Testis (tissue), 3 donors: ENCODE data around the gene SLC44A1. TPM values are rescaled to one million over a fixed set of nuclear protein-coding genes. Genes with fewer than 3 reads are reported as not detected.

Source experiments
- DNase-seq: peaks from one replicate; pipeline ENCODE4 v3.0.0-alpha.2; 2019
- H3K27ac ChIP-seq, 2 donors: fragments of 200-600 bp; sonication (generic); one replicate each; pipeline ENCODE4 v1.5.1; 2019
- H3K27me3 ChIP-seq: fragments of 200-600 bp; sonication (generic); one replicate; pipeline ENCODE4 v1.5.1; 2019
- H3K36me3 ChIP-seq: fragments of 200-600 bp; sonication (generic); one replicate; pipeline ENCODE4 v1.5.1; 2017; ENCODE audit warnings: low read depth; ENCODE audit errors: missing control alignments
- H3K4me1 ChIP-seq: fragments of 200-600 bp; sonication (generic); one replicate; pipeline ENCODE4 v1.5.1; 2019
- H3K4me3 ChIP-seq, 2 donors: fragments of 200-600 bp; sonication (generic); one replicate each; pipeline ENCODE4 v1.5.1; 2017 to 2019
- H3K9me3 ChIP-seq: fragments of 200-600 bp; sonication (generic); one replicate; pipeline ENCODE4 v1.5.1; 2017
- POLR2A ChIP-seq: fragments of 450-650 bp; IDR thresholded peaks from one replicate; pipeline ENCODE4 v1.6.1; 2017; ENCODE audit warnings: antibody characterized with exemption, mild to moderate bottlenecking, moderate library complexity
- WGBS, 2 donors: methylation state at CpG; one replicate each; pipeline ENCODE4 v1.1.5; 2018; 5-methylcytosine and 5-hydroxymethylcytosine counted together
- intact Hi-C: fragments of 100-400 bp; cut with DNase I; formaldehyde crosslinking; loops from one replicate; pipeline ENCODE4 v1.15.1; 2023; ENCODE audit warnings: low total_unique reads
- polyA plus RNA-seq: library from polyadenylated mRNA; stranded (reverse); fragments of 350-450 nt; fragmentation: Illumina TruSeq; extraction: RNeasy Lipid Tissue Mini Kit (QIAGEN cat#74804); gene quantifications from one replicate; pipeline ENCODE4 v1.2.3, GENCODE V29; 2014; ENCODE audit warnings: low read depth, low replicate concordance; ENCODE audit not compliant: insufficient read depth
- total RNA-seq, 2 donors: library from RNA; depleted of rRNA; stranded (reverse); fragments of >200 nt; gene quantifications; one replicate each; pipeline ENCODE4 v1.2.3, GENCODE V29; 2016
- TF ChIP-seq, protein P1 (sequence below), 3 experiments: fragments of 450-650 bp in 2 of 3; fragments of 200-600 bp in 1 of 3; sonication (generic) in 1 of 3; IDR thresholded peaks; one replicate each; pipeline ENCODE4 v1.5.1; 2016 to 2019; ENCODE audit warnings: antibody characterized with exemption in 3 of 3, mild to moderate bottlenecking in 2 of 3, moderate library complexity in 1 of 3

Gene SLC44A1
- total and polyA plus RNA-seq, 3 donors from 2014 or later, result 8.9 to 16.7 (median 11.1) TPM

- no peaks in the 10 kb centered on the region for H3K4me1 ChIP-seq
- TF ChIP-seq, protein P1, sequence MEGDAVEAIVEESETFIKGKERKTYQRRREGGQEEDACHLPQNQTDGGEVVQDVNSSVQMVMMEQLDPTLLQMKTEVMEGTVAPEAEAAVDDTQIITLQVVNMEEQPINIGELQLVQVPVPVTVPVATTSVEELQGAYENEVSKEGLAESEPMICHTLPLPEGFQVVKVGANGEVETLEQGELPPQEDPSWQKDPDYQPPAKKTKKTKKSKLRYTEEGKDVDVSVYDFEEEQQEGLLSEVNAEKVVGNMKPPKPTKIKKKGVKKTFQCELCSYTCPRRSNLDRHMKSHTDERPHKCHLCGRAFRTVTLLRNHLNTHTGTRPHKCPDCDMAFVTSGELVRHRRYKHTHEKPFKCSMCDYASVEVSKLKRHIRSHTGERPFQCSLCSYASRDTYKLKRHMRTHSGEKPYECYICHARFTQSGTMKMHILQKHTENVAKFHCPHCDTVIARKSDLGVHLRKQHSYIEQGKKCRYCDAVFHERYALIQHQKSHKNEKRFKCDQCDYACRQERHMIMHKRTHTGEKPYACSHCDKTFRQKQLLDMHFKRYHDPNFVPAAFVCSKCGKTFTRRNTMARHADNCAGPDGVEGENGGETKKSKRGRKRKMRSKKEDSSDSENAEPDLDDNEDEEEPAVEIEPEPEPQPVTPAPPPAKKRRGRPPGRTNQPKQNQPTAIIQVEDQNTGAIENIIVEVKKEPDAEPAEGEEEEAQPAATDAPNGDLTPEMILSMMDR (IDR thresholded peaks at IDR 0.05), result no peak
- no peak for TF ChIP-seq POLR2A
These were observed 161.2 kb downstream of the SLC44A1 start for GRCh38 chr9:105405514-105406131.

GRCh38 chr9:105406369-105406768 lies 161.9 kb downstream of the SLC44A1 start:
- DNase-seq, result no peak
- no peaks in the 10 kb centered on the region for H3K27me3 ChIP-seq
- TF ChIP-seq, protein P1 (IDR thresholded peaks at IDR 0.05), result no peak
- TF ChIP-seq POLR2A, result no peak
- no peak overlapping the region for H3K27ac ChIP-seq
- H3K4me1 ChIP-seq, result no peaks in the 10 kb centered on the region
- WGBS, 2 donors, result 72 to 89% methylated on average over 6 of the region's 6 CpGs
- intact Hi-C loops, result loop anchor here (5.0 kb wide), 1 partner anchor 539 kb away; no protein-coding TSS in a partner anchor
- no peaks in the 10 kb centered on the region for H3K36me3 ChIP-seq
- H3K4me3 ChIP-seq, result no peak overlapping the region
- no peaks in the 10 kb centered on the region for H3K9me3 ChIP-seq

More at GRCh38 chr9:105405514-105406131, 161.2 kb downstream of the SLC44A1 start:
- Histone ChIP-seq H3K4me3 (no peak overlapping the region), H3K9me3 (no peaks in the 10 kb centered on the region), H3K36me3 (no peaks in the 10 kb centered on the region), H3K27me3 (no peaks in the 10 kb centered on the region), H3K27ac (no peak overlapping the region)
- intact Hi-C loops, result loop anchor here (5.0 kb wide), 1 partner anchor 538 kb away; no protein-coding TSS in a partner anchor
- WGBS, 2 donors, result 52 to 69% methylated on average over 6 of the region's 6 CpGs
- no peak for DNase-seq

DNA sequence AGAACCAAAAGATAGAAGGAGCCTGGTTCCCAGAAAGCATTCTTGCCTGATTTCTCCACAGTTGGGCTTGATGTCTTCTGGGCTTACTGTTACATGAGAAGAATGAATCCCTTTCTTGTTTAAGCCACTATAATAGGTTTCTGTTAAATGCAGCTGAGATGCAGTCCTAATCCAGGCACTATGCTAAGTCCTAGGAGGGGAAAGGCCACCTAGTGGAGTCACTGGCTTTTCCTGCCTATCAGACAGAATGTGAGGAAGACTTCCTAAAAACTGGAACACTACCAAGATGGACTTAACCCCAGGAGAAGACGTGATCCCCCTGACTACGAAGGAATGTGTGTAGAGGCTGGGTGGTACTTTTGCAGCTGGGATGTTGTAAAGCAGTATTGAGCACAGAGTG lies 169.1 kb downstream of the SLC44A1 start:
- Histone ChIP-seq H3K27ac (no peak overlapping the region), H3K27me3 (no peaks in the 10 kb centered on the region), H3K9me3 (no peaks in the 10 kb centered on the region), H3K36me3 (no peaks in the 10 kb centered on the region), H3K4me1 (peaks cover 6% of the 10 kb centered on the region), H3K4me3 (no peak overlapping the region)
- TF ChIP-seq, protein P1 (IDR thresholded peaks at IDR 0.05), result peak in 1 of 3 experiments; percentile 36
- no peak for TF ChIP-seq POLR2A
- 31 to 47% methylated on average over 2 of the region's 2 CpGs for WGBS, 2 donors
- DNase-seq, result peak; percentile 53
- intact Hi-C loops, result loop anchor here (10.0 kb wide), 2 partner anchors 259 to 489 kb away; partner anchors contain the start of gene ABCA1

DNA sequence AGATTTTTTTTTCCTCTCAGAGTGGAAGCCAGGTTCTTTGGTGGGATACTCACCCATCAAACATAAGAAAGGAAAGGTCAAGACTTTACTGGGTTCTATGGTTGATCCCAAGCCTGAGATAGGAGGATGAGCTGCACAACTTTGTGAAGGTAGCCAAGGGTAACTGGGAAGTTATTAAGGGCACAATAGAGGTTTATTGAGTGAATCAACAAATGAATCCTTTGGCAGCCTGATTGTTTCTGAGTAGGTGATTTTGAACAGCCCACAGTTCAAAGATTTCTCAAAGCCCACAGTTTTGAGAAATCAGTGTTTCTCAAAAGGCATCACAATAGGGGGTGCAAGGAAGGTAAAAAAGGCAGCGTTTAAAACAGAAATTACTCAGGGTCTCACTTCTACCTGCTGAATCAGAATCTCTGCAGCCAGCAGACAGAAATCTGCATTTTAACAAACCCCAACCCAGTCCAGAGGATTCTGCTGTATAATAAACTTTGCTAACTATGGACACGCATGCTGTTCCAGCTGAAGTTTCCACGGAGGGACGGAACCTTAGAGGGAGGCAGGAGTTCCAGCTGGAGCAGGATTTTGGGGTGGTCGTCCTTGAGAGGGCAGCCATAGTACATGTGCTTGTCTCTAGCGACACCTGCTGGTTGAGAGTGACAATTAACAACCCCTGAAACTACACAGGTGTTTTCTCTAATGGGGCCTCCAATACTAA lies 170.7 kb downstream of the SLC44A1 start:
- intact Hi-C loops, result loop anchor here (10.0 kb wide), 2 partner anchors 260 to 490 kb away; partner anchors contain the start of gene ABCA1
- peak; percentile 80 for DNase-seq

More for the DNA sequence above, 170.7 kb downstream of the SLC44A1 start:
- H3K27me3 ChIP-seq, result no peaks in the 10 kb centered on the region
- WGBS, 2 donors, result 11 to 19% methylated on average over 6 of the region's 6 CpGs
- TF ChIP-seq POLR2A, result no peak
- TF ChIP-seq, protein P1 (IDR thresholded peaks at IDR 0.05), result peak; percentile 75 to 87 (median 82)
- no peak overlapping the region for H3K4me3 ChIP-seq
- peaks cover 6% of the 10 kb centered on the region for H3K4me1 ChIP-seq
- H3K9me3 ChIP-seq, result no peaks in the 10 kb centered on the region
- no peak overlapping the region for H3K27ac ChIP-seq
- H3K36me3 ChIP-seq, result no peaks in the 10 kb centered on the region
